GOT3 (cell line): ENCODE data around the gene DTNA.
"Not testable (repeated sequence)": the region's sequence is repeated elsewhere in the genome, so short reads cannot be mapped to it uniquely, and the experiment has no call there.

ENCODE experiments used
- DNase-seq: peaks from one replicate; lab custom pipeline; 2025; ENCODE audit warnings: mixed read lengths; lab: John Stamatoyannopoulos, UW

Gene DTNA

DNA sequence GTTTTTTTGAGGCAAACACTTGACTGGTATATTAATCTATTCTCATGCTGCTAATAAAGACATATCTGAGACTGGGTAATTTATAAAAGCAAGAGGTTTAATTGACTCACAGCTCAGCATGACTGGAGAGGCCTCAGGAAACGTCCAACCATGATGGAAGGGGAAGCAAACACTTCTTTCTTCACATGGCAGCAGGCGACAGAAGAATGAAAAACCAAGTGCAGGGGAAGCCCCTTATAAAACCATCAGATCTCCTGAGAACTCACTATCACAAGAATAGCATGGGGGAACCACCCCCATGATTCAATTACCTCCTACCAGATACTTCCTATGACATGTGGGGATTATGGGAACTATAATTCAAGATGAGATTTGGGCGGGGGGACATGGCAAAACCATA lies 194.9 kb downstream of the DTNA start:
- no peak for DNase-seq

DNA sequence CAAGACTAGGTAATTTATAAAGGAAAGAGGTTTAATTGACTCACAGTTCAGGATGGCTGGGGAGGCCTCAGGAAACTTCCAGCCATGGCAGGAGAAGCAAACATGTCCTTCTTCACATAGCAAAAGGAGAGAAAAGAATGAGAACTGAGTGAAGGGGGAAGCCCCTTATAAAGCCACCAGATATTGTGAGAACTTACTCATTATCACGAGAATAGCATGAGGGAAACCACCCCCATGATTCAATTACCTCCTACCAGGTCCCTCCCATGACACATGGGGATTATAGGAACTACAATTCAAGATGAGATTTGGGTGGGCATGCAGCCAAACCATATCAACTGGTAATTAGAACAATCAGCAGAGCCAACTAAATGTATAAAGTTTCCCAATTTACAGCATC lies 196.9 kb downstream of the DTNA start:
- DNase-seq, result not testable (repeated sequence)

DNA sequence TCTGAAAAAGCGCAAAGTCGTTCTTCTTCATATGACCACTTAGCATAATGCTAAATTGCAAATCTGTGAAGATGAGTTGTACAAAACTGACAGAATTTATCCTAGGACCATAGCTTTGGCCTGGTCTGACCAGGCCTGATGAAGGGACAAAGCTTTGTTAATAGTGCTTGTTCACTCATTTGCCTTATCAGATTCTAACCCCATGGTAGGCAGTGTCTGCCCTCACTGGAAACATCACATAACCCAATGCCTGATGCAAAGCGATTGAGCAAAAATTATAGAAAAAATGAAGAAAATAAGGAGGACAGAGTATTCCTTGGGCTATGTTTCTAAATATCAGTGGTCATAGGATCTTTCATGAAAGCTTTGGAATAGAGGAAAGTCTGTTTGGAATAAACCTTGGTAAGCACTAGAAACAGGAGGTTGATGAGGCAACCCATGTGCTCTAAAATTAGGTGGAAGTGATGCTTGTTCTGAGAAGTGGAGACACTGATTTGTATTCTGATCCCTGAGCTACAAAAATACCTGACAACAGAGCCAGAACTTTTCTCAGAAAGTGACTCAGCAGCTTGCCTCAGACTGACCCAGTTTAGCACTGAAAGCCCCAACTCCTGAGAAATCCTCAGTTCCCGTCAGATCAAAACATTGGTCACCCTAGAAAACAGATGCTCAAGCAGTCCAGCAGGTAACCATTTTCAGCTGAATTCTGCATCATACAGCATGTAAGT lies 199.7 kb downstream of the DTNA start:
- no peak for DNase-seq

DNA sequence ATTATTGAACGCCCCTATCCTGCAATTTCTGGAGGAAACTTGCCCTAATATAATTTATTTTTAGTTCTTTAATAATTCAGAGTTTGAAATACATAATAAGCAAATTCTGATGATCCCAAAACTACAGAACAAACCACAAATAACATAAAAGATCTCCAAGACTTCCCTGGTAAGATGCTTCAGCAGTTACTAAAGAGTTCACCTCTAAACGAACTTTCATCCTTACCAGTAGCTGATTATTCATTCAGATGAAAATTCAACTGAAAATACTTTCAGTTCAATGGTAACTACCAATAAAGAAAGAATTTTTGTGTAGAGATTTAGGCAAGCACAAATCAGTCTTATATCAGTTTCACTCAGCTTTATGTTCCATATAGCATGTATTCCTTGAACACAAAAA lies 201.0 kb downstream of the DTNA start:
- DNase-seq, result no peak

DNA sequence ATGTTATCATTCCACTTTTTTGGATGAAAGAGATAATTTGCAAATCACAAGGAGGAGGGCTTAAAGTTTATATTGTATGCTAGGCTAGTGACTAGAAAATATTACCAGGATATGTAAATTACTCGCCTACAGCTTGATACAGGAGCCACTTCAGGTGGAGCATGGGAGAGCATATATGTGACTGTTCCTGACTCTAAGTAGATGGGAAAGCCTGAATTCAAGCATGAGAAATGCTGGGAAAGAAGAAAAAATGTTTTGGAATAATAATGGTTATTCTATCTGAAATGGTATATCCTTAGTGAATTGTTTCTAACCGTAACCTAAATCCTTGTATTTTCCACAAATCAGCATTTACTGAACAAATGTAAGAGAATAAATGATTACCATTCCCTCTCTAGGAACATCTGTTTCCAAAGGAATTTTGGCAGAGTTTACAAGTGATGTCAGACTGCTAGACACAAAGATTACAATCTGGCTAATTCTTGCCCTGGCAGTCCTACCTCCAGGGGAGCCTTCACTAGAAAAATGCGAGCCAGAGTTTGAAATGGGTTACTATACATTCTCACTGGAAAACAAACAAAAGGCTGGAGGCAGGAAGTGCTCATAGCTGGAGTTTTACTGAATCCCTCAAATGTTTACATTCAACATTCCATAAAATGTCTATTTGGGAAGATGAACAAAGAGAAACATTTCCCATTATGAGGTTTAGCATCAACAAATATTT lies 201.7 kb downstream of the DTNA start:
- DNase-seq, result no peak

DNA sequence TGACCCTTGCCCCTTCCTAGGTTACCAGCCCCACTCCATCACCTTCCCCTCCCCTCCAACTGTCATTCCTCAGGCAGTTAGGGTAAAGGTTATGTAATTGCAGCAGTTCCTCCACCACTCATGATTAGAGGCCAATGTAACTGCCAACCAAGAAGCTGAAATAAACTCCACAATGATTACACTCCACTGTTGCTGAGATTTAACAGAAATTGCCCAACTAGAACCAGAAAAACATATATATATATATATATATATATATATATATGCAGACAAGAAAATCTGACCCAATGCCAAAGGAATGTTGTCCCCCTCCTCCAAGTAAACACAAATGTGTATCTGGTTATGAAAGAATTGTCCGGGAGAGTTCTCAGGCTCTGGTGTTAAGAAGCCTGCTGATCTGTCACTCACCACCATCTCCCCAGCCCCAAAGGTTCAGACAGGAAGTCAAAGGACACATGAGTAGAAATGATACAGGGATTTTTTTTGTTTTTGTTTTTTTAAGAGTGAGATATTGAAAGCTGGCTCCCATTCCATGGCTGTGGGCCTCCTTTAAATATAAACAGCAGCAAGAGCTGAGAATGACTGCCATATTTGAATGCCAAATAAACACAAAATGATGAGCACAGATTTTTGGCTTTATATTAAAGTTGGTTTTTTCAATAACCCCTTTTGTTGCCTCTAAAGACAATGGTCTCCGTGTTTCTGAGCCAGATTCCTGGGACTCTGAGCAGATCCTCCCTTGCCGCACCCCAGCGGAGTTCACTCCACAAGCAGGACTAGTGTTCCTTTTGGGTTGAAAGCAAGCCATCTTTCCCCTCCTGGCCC lies 204.0 kb downstream of the DTNA start:
- DNase-seq, result no peak

DNA sequence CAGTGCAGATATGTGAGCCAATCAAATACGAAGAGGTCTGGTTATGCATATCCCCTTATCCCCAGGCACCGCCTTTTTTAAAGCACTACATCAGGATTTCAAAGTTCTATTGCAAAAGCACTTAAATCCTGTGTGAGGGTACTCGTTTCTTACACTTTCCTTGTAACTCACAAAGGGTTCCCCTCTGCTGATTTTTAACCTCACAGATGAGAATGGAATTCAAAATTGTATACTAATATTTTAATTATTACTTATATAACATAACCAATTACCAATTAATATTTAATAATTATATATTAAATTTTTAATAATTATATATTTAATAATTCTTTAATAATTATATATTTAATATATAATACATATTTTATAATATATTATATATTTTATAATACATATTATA lies 204.9 kb downstream of the DTNA start:
- DNase-seq, result no peak

DNA sequence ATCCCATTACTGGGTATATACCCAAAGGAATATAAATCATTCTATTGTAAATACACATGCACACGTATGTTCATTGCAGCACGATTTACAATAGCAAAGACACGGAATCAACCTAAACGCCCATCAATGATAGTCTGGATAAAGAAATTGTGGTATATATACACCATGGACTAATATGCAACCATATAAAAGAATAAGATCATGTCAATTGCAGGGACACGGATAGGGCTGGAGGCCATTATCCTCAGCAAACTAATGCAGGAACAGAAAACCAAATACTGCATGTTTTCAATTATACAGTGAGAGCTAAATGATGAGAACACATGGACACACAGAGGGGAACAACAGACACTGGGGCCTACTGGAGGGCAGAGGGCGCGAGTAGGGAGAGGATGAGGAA lies 206.4 kb downstream of the DTNA start:
- DNase-seq, result not testable (repeated sequence)

DNA sequence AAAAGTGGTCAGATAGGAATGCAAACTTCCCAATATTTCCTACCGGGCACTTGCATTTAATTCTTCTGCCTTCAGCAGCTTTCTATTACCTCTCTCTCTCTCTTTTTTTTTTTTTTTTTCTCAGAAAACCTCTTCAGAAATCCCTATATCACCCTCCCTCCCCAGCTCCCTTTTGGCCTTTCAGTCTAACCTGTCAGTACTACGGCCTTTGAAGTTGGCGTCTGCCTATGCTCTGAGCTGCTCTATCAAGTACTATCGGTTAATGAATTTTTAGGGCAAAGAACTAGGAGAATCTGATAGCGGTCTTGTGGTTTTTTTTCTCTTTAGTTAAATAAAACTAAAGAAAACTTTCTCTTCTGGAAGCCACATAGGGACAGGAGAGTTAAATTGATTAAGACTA lies 208.8 kb downstream of the DTNA start:
- no peak for DNase-seq

DNA sequence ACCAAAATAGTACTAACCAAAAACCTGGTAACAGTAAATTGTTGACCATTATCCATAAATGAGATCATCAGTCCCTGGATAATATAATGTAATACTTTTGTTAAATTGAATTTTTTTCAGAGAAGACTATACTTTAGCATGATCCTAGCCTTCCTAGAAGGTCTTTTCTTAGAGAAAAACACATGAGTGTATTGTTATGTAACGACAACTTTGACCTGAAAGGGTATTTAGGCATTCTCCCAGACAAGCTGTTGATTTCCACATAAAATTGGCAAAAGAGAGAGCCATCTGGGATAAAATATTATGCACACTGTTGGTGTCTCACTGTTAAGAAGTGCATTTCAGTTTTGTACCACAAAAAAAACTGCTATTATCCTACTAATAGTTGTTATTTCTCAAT lies 211.1 kb downstream of the DTNA start:
- DNase-seq, result no peak

DNA sequence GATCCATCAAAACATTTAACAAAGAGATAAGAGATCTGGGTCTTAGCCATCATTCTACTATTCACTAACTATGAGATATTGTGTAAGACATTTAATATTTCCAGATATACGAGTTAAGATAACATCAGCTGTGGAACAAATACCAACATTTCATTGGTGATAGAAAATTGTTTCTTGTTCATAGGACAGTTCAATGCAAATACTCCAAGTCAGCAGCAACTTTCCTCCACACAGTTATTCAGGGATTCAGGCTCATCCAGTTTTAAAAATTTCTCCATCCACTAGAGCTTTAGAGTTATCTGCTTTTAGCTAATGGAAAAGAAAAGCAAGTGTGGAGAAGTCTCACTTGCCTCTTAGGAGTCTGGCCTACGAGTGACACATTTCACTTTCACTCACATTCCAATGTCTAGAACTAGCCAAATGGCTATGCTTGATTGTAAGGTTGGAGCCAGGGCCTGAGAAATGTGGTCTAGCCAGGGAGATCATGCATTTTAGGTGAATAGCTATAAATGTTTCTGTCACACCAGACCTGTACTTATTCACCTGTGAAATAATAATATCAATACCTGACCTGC lies 211.8 kb downstream of the DTNA start:
- DNase-seq, result no peak

DNA sequence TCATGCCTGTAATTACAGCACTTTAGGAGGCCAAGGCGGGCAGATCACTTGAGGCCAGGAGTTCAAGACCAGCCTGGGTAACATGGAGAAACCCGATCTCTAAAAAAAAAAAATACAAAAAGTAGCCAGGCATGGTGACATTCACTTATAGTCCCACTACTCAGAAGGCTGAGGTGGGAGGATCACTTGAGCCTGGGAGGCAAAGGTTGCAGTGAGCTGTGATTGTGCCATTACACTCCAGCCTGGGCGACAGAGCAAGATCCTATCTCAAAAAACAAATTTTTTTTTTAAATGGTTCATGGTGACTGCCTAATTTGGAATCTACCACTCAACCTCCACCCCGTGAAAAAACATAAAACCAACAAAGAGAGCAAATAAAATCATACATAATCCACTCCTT lies 212.5 kb downstream of the DTNA start:
- DNase-seq, result not testable (repeated sequence)

DNA sequence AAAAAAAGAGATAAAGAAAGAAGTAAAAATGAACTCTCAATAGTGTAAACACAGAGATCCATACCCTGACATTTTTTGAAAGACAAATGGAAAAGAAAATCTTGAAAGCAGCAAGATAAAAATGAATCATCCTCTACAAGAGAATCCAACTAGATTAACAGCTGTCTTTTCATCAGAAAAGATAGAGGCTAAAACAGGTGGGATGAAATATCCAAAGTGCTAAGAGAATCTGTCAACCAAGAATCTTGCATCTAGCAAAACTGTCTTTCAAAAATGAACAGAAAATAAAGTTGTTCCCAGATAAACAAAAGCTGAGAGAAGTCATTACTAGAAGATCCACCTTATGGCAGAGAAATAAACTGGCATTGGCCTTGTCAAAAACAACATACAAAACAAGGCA lies 213.8 kb downstream of the DTNA start:
- no peak for DNase-seq

DNA sequence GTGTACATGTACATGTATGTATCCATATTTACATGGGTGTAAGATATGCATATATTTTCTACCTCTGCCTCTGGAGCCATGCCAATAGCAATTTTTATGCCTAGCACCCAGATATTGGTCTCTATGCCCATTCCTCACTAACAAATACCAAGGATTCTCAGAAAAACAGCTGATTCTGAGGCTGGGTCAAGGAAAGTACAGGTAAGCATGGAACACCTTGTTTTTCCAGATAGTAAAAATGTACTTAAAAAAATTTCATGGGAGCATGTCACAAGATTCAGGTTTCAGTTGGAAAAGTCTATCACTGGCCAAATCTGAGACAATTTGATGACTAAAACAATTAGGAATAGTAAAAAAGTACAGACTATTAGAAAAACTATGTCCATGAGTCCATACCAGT lies 216.6 kb downstream of the DTNA start:
- no peak for DNase-seq

DNA sequence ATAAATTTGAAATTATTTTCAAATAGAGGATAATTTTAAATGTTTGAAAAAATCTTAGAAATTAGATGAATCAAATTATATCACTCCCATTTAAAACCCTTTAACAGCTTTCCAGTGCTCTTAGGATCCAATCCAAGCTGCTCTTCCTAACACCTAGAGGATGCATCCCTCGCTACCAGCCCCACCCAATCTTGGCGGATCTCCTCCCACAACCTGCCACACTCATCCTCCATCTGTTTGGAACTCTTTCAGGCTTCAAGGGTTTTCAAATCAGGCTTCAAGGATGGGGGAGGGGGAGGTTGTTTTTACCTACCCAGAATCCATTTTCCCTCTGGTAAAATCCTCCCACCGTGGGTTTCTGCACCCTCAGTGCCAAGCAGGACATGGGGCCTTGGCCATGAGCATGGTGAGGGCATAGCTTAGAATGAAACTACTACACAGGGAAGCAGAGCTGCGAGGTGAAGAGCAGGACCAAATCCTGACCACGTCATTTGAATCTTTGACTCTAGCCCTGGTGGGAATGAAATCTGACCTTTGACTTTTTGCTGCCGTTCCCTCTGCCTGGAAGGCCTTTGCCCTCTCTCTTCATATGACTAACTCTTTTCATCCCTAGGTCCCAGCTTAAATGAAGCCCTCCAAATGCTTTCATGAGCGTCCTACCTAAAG lies 218.1 kb downstream of the DTNA start:
- DNase-seq, result no peak

DNA sequence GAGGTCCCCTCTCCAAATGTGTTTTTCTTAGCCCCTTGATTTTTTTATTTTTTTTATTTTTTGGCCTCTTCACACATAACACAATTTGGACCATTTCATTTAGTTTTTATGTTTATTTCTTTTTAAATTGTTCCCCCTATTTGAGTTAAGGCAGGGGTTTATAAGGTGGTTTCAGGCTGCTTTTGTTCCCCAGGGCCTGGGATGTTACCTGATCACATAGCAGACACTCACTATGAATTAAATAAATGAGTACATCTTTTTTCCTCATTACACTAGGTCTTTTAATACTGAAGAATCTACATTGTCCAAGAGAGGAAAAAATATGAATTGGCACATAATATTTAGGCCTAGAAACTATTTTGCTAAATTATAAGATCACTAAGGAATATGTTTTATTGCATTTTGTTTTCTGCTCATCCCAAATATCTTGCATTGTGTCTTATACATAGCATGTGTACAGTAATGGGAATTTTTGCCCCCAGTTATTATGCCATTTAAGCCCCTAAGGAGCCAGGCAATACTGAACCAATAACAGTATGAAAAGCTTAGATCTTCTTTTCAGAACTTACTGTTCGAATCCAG lies 218.7 kb downstream of the DTNA start:
- no peak for DNase-seq

DNA sequence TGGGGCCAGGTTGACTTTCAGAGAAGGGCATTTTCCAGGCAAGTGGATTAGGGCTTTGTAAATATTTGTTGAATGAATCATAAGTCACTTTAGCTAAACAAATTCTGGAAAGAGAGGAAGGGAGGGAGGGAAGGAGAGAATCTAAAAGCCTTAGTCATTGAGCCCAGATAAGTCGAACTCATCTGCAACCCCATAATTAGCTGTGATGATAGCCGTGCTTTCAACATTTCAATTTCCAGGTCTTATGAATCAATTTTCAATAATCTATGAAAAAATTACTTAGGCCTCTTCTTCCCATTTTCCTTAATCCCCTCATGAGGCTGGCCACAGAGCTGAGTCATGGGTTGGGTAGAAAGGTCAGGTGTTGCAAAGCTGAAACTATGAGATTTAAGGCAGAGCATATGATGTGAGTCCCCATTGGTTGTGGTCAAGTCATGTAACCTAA lies 219.3 kb downstream of the DTNA start:
- no peak for DNase-seq

DNA sequence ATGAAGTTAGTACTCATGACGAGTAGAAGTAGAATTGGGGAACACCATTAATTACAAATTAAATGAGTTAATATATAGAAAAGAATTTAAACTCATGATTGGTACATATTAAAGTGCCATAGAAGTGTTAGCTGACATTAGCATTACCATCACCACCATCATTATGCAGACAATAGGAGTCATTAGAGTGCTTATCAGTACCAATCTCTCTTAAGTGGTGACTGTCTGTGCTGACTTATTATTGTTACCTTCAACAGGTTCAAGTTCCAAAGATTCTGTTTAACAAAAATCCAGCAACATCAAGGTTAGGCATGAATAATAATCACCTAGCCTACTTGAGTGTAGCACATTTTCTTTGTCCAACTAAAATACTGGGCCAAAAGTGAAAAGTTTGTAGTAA lies 222.3 kb downstream of the DTNA start:
- DNase-seq, result no peak

DNA sequence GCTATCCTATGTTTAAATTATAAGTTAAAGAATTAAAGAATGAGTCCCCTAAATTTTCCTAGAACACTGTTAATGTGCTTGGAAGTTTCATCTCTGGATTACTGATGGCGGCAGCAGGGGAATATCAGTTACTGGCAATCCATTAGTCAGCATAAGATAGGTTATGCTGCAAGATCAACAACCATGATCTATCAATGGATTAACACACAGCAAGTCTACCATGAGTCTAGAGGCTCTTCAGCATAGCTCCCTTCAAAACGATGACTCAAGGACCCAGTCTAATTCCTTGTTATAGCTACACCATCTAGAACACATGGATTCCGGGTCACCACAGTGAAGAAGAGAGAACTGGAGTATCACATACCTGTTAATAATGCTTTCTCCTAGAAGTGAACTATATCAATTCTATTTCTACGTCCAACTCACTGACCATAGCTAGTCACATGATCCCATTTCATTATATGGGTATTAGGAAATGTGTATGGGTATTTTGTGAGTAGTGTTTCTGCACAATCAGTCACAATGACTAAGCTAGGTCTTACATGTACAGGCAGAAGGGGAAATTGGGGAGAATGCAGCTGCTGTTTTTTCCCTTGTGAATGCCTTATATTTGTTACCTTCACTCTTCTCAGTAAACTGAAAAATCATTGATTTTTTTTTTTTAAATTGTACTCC lies 222.8 kb downstream of the DTNA start:
- no peak for DNase-seq

DNA sequence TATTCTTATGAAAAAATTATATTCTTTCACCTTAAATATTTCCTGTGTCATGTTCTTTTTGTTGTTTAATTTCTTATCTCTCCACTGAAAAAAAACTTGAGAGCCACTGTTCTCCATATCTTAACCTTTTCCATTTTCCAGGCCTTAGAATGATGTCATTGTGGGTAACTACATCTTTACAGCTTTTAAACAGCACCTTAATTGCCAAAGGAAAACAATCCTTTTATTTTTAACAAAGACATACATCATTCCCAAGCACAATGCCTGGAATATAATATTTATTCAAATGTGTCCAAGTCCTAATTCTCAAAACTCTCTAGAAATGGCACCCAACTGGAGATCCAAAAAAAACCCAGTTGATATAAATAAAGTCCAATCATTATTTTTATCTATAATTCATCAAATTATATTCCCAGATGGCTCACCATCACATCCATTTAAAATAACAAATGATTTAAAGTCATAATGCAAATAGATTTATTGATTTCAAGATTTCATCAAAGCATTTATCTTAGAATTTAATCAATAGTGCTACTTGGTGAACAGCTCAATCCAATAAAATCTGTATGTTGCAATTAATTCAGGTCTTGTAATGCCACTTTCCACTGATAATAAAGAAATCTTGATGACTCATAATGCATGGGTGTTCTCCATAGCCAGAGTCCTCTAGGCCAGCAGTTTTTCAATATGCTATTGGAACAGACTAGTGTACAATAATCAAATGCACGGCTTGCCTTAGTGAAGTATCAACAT lies 224.0 kb downstream of the DTNA start:
- no peak for DNase-seq
